IMR-90 (cell line): ENCODE results near the gene DHX57.

Experiments
- FOS ChIP-seq: fragments of 150-350 bp; IDR thresholded peaks from 2 replicates; pipeline ENCODE4 v1.6.1; 2016; ENCODE audit warnings: low read depth, low read length
- MAFK ChIP-seq: IDR thresholded peaks from 2 replicates; pipeline ENCODE4 v1.6.1; 2012; ENCODE audit warnings: low read depth, low read length, improper control_type of control experiment
- MAZ ChIP-seq: IDR thresholded peaks from 2 replicates; pipeline ENCODE4 v1.6.1; 2012; ENCODE audit warnings: low read depth, mild to moderate bottlenecking, low read length, improper control_type of control experiment, moderate library complexity, borderline replicate concordance
- MXI1 ChIP-seq: IDR thresholded peaks from 2 replicates; pipeline ENCODE4 v1.6.1; 2012; ENCODE audit warnings: low read depth, mild to moderate bottlenecking, low read length, moderate library complexity, borderline replicate concordance
- POLR2A ChIP-seq: IDR thresholded peaks from 2 replicates; pipeline ENCODE4 v1.6.1; 2012; ENCODE audit warnings: mild to moderate bottlenecking, low read depth, low read length
- RAD21 ChIP-seq: IDR thresholded peaks from 2 replicates; pipeline ENCODE4 v1.6.1; 2012; ENCODE audit warnings: low read length, improper control_type of control experiment
- RCOR1 ChIP-seq: IDR thresholded peaks from 2 replicates; pipeline ENCODE4 v1.6.1; 2012; ENCODE audit warnings: mild to moderate bottlenecking, low read length, improper control_type of control experiment; ENCODE audit not compliant: insufficient replicate concordance
- RFX5 ChIP-seq: IDR thresholded peaks from 2 replicates; pipeline ENCODE4 v1.8.0; 2012; ENCODE audit warnings: low read depth, mild to moderate bottlenecking, low read length, moderate library complexity
- TF ChIP-seq, protein P1 (sequence below): conservative IDR thresholded peaks from 2 replicates; pipeline ENCODE4 v1.5.1; 2012; ENCODE audit warnings: mild to moderate bottlenecking, low read depth, low read length, improper control_type of control experiment
- TF ChIP-seq, protein P2 (sequence below): fragments of 150-350 bp; IDR thresholded peaks from 2 replicates; pipeline ENCODE4 v1.6.1; 2017; ENCODE audit warnings: mild to moderate bottlenecking, antibody characterized with exemption, low read length, low read depth

DNA sequence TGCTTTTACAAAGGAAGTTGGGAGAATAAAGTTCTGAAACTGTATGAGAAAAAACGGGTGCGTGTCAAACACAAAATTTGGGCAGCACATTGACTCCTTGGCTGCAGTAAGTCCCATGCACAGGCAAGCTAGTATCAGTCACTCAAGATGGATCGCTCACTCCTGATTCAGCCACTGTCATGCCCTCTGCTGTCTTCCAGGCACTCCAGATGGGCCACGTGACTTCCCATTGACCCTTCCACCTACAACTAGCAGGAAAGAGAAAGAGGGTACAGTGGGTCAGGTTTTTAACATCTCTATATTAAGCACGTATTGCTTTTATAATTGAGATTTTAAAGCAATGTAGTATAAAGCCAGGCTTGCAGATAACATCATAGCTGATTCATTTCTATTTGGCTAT is 22.5 kb upstream of the DHX57 start:
- TF ChIP-seq, protein P1, sequence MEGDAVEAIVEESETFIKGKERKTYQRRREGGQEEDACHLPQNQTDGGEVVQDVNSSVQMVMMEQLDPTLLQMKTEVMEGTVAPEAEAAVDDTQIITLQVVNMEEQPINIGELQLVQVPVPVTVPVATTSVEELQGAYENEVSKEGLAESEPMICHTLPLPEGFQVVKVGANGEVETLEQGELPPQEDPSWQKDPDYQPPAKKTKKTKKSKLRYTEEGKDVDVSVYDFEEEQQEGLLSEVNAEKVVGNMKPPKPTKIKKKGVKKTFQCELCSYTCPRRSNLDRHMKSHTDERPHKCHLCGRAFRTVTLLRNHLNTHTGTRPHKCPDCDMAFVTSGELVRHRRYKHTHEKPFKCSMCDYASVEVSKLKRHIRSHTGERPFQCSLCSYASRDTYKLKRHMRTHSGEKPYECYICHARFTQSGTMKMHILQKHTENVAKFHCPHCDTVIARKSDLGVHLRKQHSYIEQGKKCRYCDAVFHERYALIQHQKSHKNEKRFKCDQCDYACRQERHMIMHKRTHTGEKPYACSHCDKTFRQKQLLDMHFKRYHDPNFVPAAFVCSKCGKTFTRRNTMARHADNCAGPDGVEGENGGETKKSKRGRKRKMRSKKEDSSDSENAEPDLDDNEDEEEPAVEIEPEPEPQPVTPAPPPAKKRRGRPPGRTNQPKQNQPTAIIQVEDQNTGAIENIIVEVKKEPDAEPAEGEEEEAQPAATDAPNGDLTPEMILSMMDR, result no peak
- TF ChIP-seq MAFK (no peak), POLR2A (no peak), RFX5 (no peak), MXI1 (no peak), RCOR1 (no peak), RAD21 (no peak), FOS (no peak), MAZ (no peak)
- TF ChIP-seq, protein P2, sequence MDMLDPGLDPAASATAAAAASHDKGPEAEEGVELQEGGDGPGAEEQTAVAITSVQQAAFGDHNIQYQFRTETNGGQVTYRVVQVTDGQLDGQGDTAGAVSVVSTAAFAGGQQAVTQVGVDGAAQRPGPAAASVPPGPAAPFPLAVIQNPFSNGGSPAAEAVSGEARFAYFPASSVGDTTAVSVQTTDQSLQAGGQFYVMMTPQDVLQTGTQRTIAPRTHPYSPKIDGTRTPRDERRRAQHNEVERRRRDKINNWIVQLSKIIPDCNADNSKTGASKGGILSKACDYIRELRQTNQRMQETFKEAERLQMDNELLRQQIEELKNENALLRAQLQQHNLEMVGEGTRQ, result no peak
